Measurements from ENCODE around the gene CDC42BPA. TPM values are rescaled to one million over a fixed set of nuclear protein-coding genes. Genes with fewer than 3 reads are reported as not detected.

CDC42BPA gene
- total and polyA plus RNA-seq, 2 of the 8 experiments (the other 6 are each of a cell fraction or from before 2014, with no cell fraction given) = 7.1 to 28.5 TPM

DNA sequence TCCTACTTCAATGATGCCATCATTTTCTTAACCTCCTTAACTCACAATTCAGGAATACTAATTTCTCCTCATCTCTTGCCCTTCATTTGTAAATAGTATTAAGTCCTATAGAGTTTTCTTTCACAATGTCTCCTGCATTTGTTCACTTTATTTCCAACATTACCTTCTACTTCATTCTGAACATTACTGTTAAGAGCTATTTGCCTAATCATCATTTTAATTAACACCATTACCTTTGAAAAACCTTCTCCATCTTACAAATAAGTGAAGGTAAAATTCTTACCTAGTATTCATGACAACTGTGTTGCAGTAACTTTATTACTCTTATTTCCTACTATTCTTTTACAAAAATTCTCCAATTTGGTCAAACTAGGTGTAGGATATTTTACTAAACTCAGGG, 240.5 kb downstream of the CDC42BPA start:
- CTCF ChIA-PET (ENCODE audit: partially characterized antibody) = no interaction called here

More for the DNA sequence above, 240.5 kb downstream of the CDC42BPA start:
- POLR2A ChIA-PET (ENCODE audit: partially characterized antibody) = no interaction called here
- no peaks in the 10 kb centered on the region for H3K27me3 ChIP-seq (replicated peaks in 1 of 4; ENCODE audit: control insufficient read depth in 3 of 4, extremely low read depth in 1 of 4, insufficient read depth in 3 of 4, low read length in 3 of 4)
- H3K79me2 ChIP-seq (ENCODE audit: control insufficient read depth in 1 of 2, insufficient read depth in 2 of 2, low read length in 2 of 2) = no peaks in the 10 kb centered on the region
- H4K20me1 ChIP-seq (replicated peaks in 1 of 2; ENCODE audit: control insufficient read depth in 1 of 2, insufficient read depth in 2 of 2, low read length in 2 of 2) = no peaks in the 10 kb centered on the region
- TF ChIP-seq SIRT6 (IDR thresholded peaks at IDR 0.05; ENCODE audit: low read length) = no peak
- TF ChIP-seq ZNF274 (IDR thresholded peaks at IDR 0.05; ENCODE audit: borderline replicate concordance, extremely low read depth, low read length) = no peak
- TF ChIP-seq MAFK (IDR thresholded peaks at IDR 0.05; ENCODE audit: low read depth, low read length) = no peak
- TF ChIP-seq SRF (IDR thresholded peaks at IDR 0.05; ENCODE audit: low read depth, low read length) = no peak
- no peak for TF ChIP-seq RXRA (IDR thresholded peaks at IDR 0.05; ENCODE audit: insufficient read depth, low read depth, low read length)
- no peak for TF ChIP-seq RFX5 (IDR thresholded peaks at IDR 0.05; ENCODE audit: borderline replicate concordance, low read depth, low read length)
- no peak for TF ChIP-seq PHF8 (conservative IDR thresholded peaks at IDR 0.05; ENCODE audit: low read depth, low read length)
- no peak for TF ChIP-seq POU5F1 (IDR thresholded peaks at IDR 0.05; ENCODE audit: low read depth, low read length)
- TF ChIP-seq BCL11A (IDR thresholded peaks at IDR 0.05; ENCODE audit: low read depth in 2 of 2, low read length in 2 of 2) = no peak
- no peak for TF ChIP-seq SIN3A (conservative IDR thresholded peaks at IDR 0.05 in 1 of 2, IDR thresholded peaks at IDR 0.05 in 1 of 2; ENCODE audit: low read depth in 1 of 2, low read length in 2 of 2)
- no peaks in the 10 kb centered on the region for H3K9me3 ChIP-seq (ENCODE audit: insufficient read depth in 2 of 2, low read depth in 1 of 2, low read length in 1 of 2)
- H3K56ac ChIP-seq (replicated peaks; ENCODE audit: insufficient read length, low read depth, low read length) = no peak overlapping the region
- no peak overlapping the region for H3K4me3 ChIP-seq (ENCODE audit: extremely low read depth in 1 of 4, insufficient read depth in 2 of 4, low read depth in 3 of 4, low read length in 4 of 4)
- H2BK20ac ChIP-seq (ENCODE audit: low read length) = no peak overlapping the region
- H2BK15ac ChIP-seq (ENCODE audit: low read length) = no peak overlapping the region
- no peak overlapping the region for H3K4ac ChIP-seq (replicated peaks; ENCODE audit: insufficient read length, low read depth, low read length)
- DNase-seq (ENCODE audit: low read depth in 1 of 2, low spot score in 2 of 2) (no peak), FAIRE-seq (no peak)
- no peaks in the 10 kb centered on the region for H3K79me1 ChIP-seq (ENCODE audit: low read depth, low read length)
- H4K5ac ChIP-seq (ENCODE audit: insufficient read length, low read depth, low read length) = no peak overlapping the region
- H3K4me2 ChIP-seq (ENCODE audit: insufficient read depth in 1 of 2, low read depth in 2 of 2, low read length in 2 of 2) = no peak overlapping the region
- no peaks in the 10 kb centered on the region for H3K4me1 ChIP-seq (replicated peaks in 1 of 4; ENCODE audit: control insufficient read depth in 3 of 4, insufficient read depth in 4 of 4, low read length in 3 of 4)
- H4K8ac ChIP-seq (ENCODE audit: extremely low read depth, insufficient read depth, low read length) = no peak overlapping the region
- H2BK120ac ChIP-seq (replicated peaks; ENCODE audit: low read depth, low read length) = no peak overlapping the region
- no peak overlapping the region for H4K91ac ChIP-seq (replicated peaks; ENCODE audit: insufficient read length, low read length)
- no peaks in the 10 kb centered on the region for H3K23me2 ChIP-seq (ENCODE audit: low read depth, low read length)
- H3K18ac ChIP-seq (ENCODE audit: extremely low read depth, low read length) = no peak overlapping the region
- H2BK12ac ChIP-seq (ENCODE audit: low read depth, low read length) = no peak overlapping the region
- no peak overlapping the region for H2AFZ ChIP-seq (ENCODE audit: low read length)
- no peak overlapping the region for H2AK5ac ChIP-seq (ENCODE audit: low read depth, low read length)
- no peak overlapping the region for H3K23ac ChIP-seq (ENCODE audit: insufficient read length)
- peaks cover 0 to 4% (median 0%) of the 10 kb centered on the region in 4 experiments; a peak in 2 of 8 replicates for H3K36me3 ChIP-seq (ENCODE audit: control insufficient read depth in 2 of 4, insufficient read depth in 4 of 4, low read length in 3 of 4)
- no peak overlapping the region for H3K27ac ChIP-seq (ENCODE audit: low read depth, low read length)
- no peak overlapping the region for H3K14ac ChIP-seq (ENCODE audit: insufficient read length)
- no peak overlapping the region for H3K9ac ChIP-seq (replicated peaks in 1 of 4; ENCODE audit: extremely low read depth in 1 of 4, low read depth in 3 of 4, low read length in 3 of 4)
- no peak overlapping the region for H2BK5ac ChIP-seq (ENCODE audit: low read depth, low read length)

Data from H1 (cell line).